HUDEP-2 (cell line): ENCODE measurements around the gene SMARCAD1.

Source experiments
- DNase-seq, 76 experiments: peaks; one replicate each; lab custom pipeline; 2025; ENCODE audit not compliant: unreplicated experiment in 76 of 76; lab: John Stamatoyannopoulos, UW

The SMARCAD1 gene

GRCh38 chr4:94207469-94208224 is at the start of gene SMARCAD1:
Gene SMARCAD1, plus strand, starts transcription at chr4:94207865. Its CDS starts 530 bp downstream, at chr4:94208395.
- DNase-seq, result peak in 75 of 76 experiments; percentile 8 to 91 (median 80)

GRCh38 chr4:94158883-94159282 is 48.8 kb upstream of the SMARCAD1 start:
- no peak for DNase-seq

- no peak for DNase-seq
Measured at GRCh38 chr4:94159790-94160189, 47.9 kb upstream of the SMARCAD1 start.

GRCh38 chr4:94160774-94161173 is 46.9 kb upstream of the SMARCAD1 start:
- no peak for DNase-seq

GRCh38 chr4:94165256-94165655 is 42.4 kb upstream of the SMARCAD1 start:
- no peak for DNase-seq

GRCh38 chr4:94168321-94168720 is 39.3 kb upstream of the SMARCAD1 start:
- no peak for DNase-seq

GRCh38 chr4:94169803-94170372 is 37.8 kb upstream of the SMARCAD1 start:
- no peak for DNase-seq

- no peak for DNase-seq
Measured at GRCh38 chr4:94171616-94172015, 36.0 kb upstream of the SMARCAD1 start.

GRCh38 chr4:94175553-94176261 is 32.0 kb upstream of the SMARCAD1 start:
- DNase-seq, result no peak

GRCh38 chr4:94177822-94178221 is 29.8 kb upstream of the SMARCAD1 start:
- DNase-seq, result no peak

- DNase-seq, result no peak
Measured at GRCh38 chr4:94181815-94182214, 25.9 kb upstream of the SMARCAD1 start.

GRCh38 chr4:94202769-94203168 is 4.9 kb upstream of the SMARCAD1 start:
- DNase-seq, result no peak

GRCh38 chr4:94208266-94208665 is 601 bp downstream of the SMARCAD1 start:
- peak in 2 of 76 experiments; percentile 1 to 44 for DNase-seq

GRCh38 chr4:94208918-94209317 is 1.3 kb downstream of the SMARCAD1 start:
- DNase-seq, result no peak

GRCh38 chr4:94211861-94212260 is 4.2 kb downstream of the SMARCAD1 start:
- peak in 17 of 76 experiments; percentile 0 to 56 (median 13) for DNase-seq

- no peak for DNase-seq
Measured at GRCh38 chr4:94214703-94215319, 7.1 kb downstream of the SMARCAD1 start.

- no peak for DNase-seq
Measured at GRCh38 chr4:94216394-94216793, 8.7 kb downstream of the SMARCAD1 start.

- DNase-seq, result no peak
Measured at GRCh38 chr4:94219402-94219801, 11.7 kb downstream of the SMARCAD1 start.

- DNase-seq, result peak in 54 of 76 experiments; percentile 0 to 69 (median 22)
Measured at GRCh38 chr4:94221916-94222315, 14.3 kb downstream of the SMARCAD1 start.

GRCh38 chr4:94225449-94225848 is 17.8 kb downstream of the SMARCAD1 start:
- DNase-seq, result no peak

- DNase-seq, result no peak
Measured at GRCh38 chr4:94226763-94227162, 19.1 kb downstream of the SMARCAD1 start.
